A549 (cell line): ENCODE measurements around the gene IL1B. TPM values are rescaled to one million over a fixed set of nuclear protein-coding genes. Genes with fewer than 3 reads are reported as not detected.

ENCODE experiments used
- ATAC-seq, 2 experiments: fragments of 200-7000 bp in 1 of 2; fragments of >200 bp in 1 of 2; cut with Nextera tagmentation in 1 of 2; cut with Tn5 transposase in 1 of 2; 3 replicates each; pipeline versions ENCODE4 v1.8.0 to v1.9.1; 2018 to 2020; ENCODE audit warnings: mild to moderate bottlenecking in 1 of 2, moderate library complexity in 1 of 2
- CTCF ChIA-PET: fragments of 300-600 bp; sonication (Branson Sonifier 250); formaldehyde crosslinking; extraction: SDS; loops from one replicate; lab custom pipeline; 2021; ENCODE audit warnings: antibody characterized with exemption, inconsistent platforms; lab: Yijun Ruan, JAX
- POLR2A ChIA-PET: fragments of 350-600 bp; formaldehyde crosslinking; extraction: SDS; loops from one replicate; lab custom pipeline; 2021; ENCODE audit warnings: antibody characterized with exemption, inconsistent platforms; lab: Yijun Ruan, JAX
- DNase-seq, 2 experiments: peaks; one replicate each; pipeline versions ENCODE4 v3.0.0 to v3.0.0-alpha.2; 2011 to 2016; ENCODE audit warnings: low read depth in 1 of 2, low spot score in 1 of 2
- FAIRE-seq: peaks from 2 replicates; lab custom pipeline; 2011; peaks lifted over from hg19 to GRCh38; lab: Jason Lieb, UNC
- H3K27ac ChIP-seq, 2 experiments: fragments of >200 bp; sonication (Bioruptor Twin); formaldehyde crosslinking; 3 replicates each; pipeline ENCODE4 v1.5.1; 2016 to 2017
- H3K4me1 ChIP-seq: fragments of >200 bp; sonication (Bioruptor Twin); formaldehyde crosslinking; 3 replicates; pipeline ENCODE4 v1.6.1; 2016
- H3K4me2 ChIP-seq: fragments of >200 bp; sonication (Bioruptor Twin); formaldehyde crosslinking; 3 replicates; pipeline ENCODE4 v1.6.1; 2016
- H3K4me3 ChIP-seq: fragments of >200 bp; sonication (Bioruptor Twin); formaldehyde crosslinking; 3 replicates; pipeline ENCODE4 v1.5.1; 2016
- H3K9me3 ChIP-seq: fragments of >200 bp; sonication (Bioruptor Twin); formaldehyde crosslinking; 3 replicates; pipeline ENCODE4 v1.6.1; 2016
- ATOH8 ChIP-seq: fragments of 250-450 bp; sonication (Bioruptor Pico); IDR thresholded peaks from 2 replicates; pipeline ENCODE4 v1.5.0; 2020; ENCODE audit warnings: low read depth, mild to moderate bottlenecking, moderate library complexity
- BHLHE40 ChIP-seq: IDR thresholded peaks from 2 replicates; pipeline ENCODE4 v1.6.1; 2012; ENCODE audit warnings: low read depth, low read length, inconsistent platforms
- ELK1 ChIP-seq: fragments of 150-350 bp; IDR thresholded peaks from 2 replicates; pipeline ENCODE4 v1.6.1; 2014; ENCODE audit warnings: low read depth, mild to moderate bottlenecking, low read length
- FOSL2 ChIP-seq, 2 experiments: fragments of 450-650 bp in 1 of 2; fragments of >200 bp in 1 of 2; sonication (Bioruptor Twin) in 1 of 2; formaldehyde crosslinking; IDR thresholded peaks; 2 replicates each; pipeline versions ENCODE4 v1.5.0 to v1.6.1; 2016 to 2020; ENCODE audit warnings: mild to moderate bottlenecking in 1 of 2, moderate library complexity in 1 of 2
- FOXS1 ChIP-seq: fragments of 250-450 bp; sonication (Bioruptor Pico); IDR thresholded peaks from 2 replicates; pipeline ENCODE4 v1.5.0; 2020; ENCODE audit warnings: mild to moderate bottlenecking, moderate library complexity
- GATA3 ChIP-seq: IDR thresholded peaks from 2 replicates; pipeline ENCODE4 v1.6.1; 2012; ENCODE audit warnings: borderline replicate concordance
- HDAC2 ChIP-seq: fragments of 200-600 bp; sonication (generic); IDR thresholded peaks from 2 replicates; pipeline ENCODE4 v1.6.1; 2016
- HES2 ChIP-seq: fragments of >200 bp; sonication (Bioruptor Twin); formaldehyde crosslinking; IDR thresholded peaks from 2 replicates; pipeline ENCODE4 v1.6.1; 2016
- KDM1A ChIP-seq: fragments of 200-600 bp; sonication (generic); IDR thresholded peaks from 2 replicates; pipeline ENCODE4 v1.6.1; 2016; ENCODE audit warnings: low read depth, mild to moderate bottlenecking
- NPAS2 ChIP-seq: fragments of 250-450 bp; sonication (Bioruptor Pico); IDR thresholded peaks from 2 replicates; pipeline ENCODE4 v1.8.0; 2022; ENCODE audit warnings: mild to moderate bottlenecking, moderate library complexity, borderline replicate concordance
- PBX3 ChIP-seq: IDR thresholded peaks from 2 replicates; pipeline ENCODE4 v1.6.1; 2012
- PHF8 ChIP-seq: fragments of 200-600 bp; sonication (generic); IDR thresholded peaks from 2 replicates; pipeline ENCODE4 v1.6.1; 2016; ENCODE audit warnings: low read depth, mild to moderate bottlenecking, antibody characterized with exemption, moderate library complexity, borderline replicate concordance
- RAD21 ChIP-seq, 2 experiments: fragments of >200 bp in 1 of 2; sonication (Bioruptor Twin) in 1 of 2; formaldehyde crosslinking in 1 of 2; IDR thresholded peaks in 1 of 2; conservative IDR thresholded peaks in 1 of 2; 2 replicates in 1 of 2; 3 replicates in 1 of 2; pipeline ENCODE4 v1.6.1; 2012 to 2018; ENCODE audit warnings: inconsistent platforms in 1 of 2
- RARB ChIP-seq: fragments of 250-450 bp; sonication (Bioruptor Pico); IDR thresholded peaks from 2 replicates; pipeline ENCODE4 v1.8.0; 2021; ENCODE audit warnings: mild to moderate bottlenecking, moderate library complexity
- ZC3H11A ChIP-seq: fragments of 450-650 bp; IDR thresholded peaks from 2 replicates; pipeline ENCODE4 v1.6.1; 2014; ENCODE audit warnings: antibody characterized with exemption, mild to moderate bottlenecking
- ZSCAN20 ChIP-seq: fragments of 250-450 bp; sonication (Bioruptor Pico); IDR thresholded peaks from 2 replicates; pipeline ENCODE4 v1.8.0; 2022; ENCODE audit warnings: mild to moderate bottlenecking, moderate library complexity
- WGBS: methylation state at CpG from one replicate; pipeline ENCODE4 v1.1.6; 2017; ENCODE audit errors: missing lambda C conversion rate; 5-methylcytosine and 5-hydroxymethylcytosine counted together
- polyA plus RNA-seq, 4 experiments: library from polyadenylated mRNA; depleted of rRNA in 3 of 4; stranded (reverse); fragments of >200 nt; fragmentation: RNase III in 1 of 4; extraction: RNeasy Plus Mini Kit Qiagen cat#74134 plus additional on column Dnase treatment in 1 of 4; gene quantifications; 2 replicates in 3 of 4; 3 replicates in 1 of 4; pipeline ENCODE4 v1.2.3, GENCODE V29; 2011 to 2017
- TF ChIP-seq, protein P1 (sequence below): fragments of 450-650 bp; IDR thresholded peaks from 2 replicates; pipeline ENCODE4 v1.6.1; 2014; ENCODE audit warnings: antibody characterized with exemption
- TF ChIP-seq, protein P2 (sequence below): fragments of 250-450 bp; sonication (Bioruptor Pico); IDR thresholded peaks from 2 replicates; pipeline ENCODE4 v1.5.0; 2021; ENCODE audit warnings: mild to moderate bottlenecking, moderate library complexity, borderline replicate concordance

The IL1B gene
- polyA plus RNA-seq, 2 of the 4 experiments (the other 2 are of a cell fraction) = 0.54 to 0.70 TPM

DNA sequence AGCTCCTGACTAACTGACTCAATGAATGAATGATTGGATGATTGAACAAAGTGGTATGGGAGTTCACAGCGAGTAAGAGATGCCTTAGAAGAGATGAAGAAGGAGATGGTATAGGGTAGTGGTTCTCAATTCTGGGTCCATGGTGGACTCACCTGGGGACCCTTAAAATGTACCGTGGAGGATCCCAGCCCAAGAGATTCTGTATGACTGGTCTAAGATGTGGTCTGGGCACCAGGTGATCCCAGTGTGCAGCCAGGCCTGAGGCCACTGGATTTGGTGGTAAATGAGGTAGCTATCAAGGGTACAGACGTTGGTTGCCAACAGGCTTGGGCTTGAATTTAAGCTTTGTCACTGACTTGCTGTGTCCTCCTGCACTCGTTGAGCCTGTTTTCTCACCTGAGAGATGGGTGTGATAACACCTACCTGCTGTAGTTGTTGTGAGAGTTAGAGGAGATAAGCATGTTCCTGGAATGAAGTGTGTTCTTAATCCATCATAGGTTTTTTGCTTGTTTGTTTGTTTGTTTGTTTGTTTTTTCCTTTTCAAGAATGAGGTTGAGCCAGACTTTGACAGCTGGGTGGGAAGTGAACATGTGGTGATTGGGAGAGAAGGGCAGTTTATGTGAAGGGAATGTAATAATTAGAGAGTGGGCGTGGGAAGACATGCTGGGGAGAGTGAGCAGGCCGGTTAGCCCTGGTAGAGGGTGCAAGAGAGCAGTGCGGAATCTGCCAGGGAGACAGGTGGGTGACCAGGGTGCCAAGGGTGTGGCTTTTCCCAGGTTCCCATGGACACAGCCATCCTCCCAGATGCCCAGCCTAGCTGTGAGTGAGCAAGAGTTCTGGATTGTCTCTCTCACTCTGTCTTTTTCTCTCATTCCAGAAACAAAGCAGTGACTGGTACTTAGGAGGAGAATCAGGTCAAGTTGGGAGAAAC lies 31.4 kb upstream of the IL1B start (continued):
- TF ChIP-seq, protein P1, sequence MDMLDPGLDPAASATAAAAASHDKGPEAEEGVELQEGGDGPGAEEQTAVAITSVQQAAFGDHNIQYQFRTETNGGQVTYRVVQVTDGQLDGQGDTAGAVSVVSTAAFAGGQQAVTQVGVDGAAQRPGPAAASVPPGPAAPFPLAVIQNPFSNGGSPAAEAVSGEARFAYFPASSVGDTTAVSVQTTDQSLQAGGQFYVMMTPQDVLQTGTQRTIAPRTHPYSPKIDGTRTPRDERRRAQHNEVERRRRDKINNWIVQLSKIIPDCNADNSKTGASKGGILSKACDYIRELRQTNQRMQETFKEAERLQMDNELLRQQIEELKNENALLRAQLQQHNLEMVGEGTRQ = no peak
- TF ChIP-seq NPAS2 (CRISPR knock-in tag) (no peak), ZSCAN20 (no peak), GATA3 (no peak)

DNA sequence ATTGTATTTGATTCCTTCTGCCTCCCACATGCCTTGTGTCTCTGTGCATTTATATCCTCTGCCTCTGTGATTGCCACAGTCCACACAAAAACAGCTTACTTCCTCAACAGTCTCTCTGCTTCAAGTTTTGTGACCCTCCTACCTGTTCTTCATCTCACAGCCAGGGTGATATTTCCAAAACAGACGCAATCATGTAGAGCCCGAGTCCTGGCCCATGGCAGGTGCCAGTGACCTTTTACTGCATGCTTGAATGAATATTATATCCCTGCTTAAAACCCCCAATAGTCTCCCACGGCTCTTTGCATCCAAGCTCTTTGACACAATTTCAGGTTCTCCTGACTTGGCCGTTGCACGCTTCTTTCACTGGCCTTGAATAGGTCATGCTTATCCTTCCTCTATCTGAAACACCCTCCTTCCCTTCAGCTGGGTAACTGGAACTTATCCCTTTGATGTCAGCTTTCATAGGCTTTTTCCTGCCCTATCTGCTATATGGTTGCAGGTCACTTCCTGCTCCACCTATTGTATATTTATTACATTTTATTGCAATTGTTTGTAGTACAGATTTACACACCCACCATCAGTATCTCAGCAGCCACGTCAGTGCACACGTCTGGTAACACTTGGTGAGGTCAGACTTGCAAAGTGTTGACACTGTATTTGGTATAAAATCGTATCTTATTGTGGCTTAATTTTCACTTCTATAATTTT lies 29.7 kb upstream of the IL1B start:
- H3K4me1 ChIP-seq = peaks cover 19% of the 10 kb centered on the region
- TF ChIP-seq BHLHE40 (no peak), PHF8 (no peak), FOXS1 (CRISPR knock-in tag) (no peak), ATOH8 (CRISPR knock-in tag) (no peak), FOSL2 (IDR thresholded peaks at IDR 0.05) (no peak), FOSL2 (CRISPR knock-in tag; IDR thresholded peaks at IDR 0.05) (no peak), ZSCAN20 (no peak), KDM1A (no peak), ZC3H11A (no peak), HES2 (no peak), HDAC2 (no peak), RAD21 (conservative IDR thresholded peaks at IDR 0.05 in 1 of 2, IDR thresholded peaks at IDR 0.05 in 1 of 2) (no peak), PBX3 (no peak), RARB (CRISPR knock-in tag) (no peak), ELK1 (no peak), NPAS2 (CRISPR knock-in tag) (no peak)
- TF ChIP-seq, protein P2, sequence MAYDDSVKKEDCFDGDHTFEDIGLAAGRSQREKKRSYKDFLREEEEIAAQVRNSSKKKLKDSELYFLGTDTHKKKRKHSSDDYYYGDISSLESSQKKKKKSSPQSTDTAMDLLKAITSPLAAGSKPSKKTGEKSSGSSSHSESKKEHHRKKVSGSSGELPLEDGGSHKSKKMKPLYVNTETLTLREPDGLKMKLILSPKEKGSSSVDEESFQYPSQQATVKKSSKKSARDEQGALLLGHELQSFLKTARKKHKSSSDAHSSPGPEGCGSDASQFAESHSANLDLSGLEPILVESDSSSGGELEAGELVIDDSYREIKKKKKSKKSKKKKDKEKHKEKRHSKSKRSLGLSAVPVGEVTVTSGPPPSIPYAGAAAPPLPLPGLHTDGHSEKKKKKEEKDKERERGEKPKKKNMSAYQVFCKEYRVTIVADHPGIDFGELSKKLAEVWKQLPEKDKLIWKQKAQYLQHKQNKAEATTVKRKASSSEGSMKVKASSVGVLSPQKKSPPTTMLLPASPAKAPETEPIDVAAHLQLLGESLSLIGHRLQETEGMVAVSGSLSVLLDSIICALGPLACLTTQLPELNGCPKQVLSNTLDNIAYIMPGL = no peak
- no peak for ATAC-seq
- 69% methylated on average over 8 of the region's 8 CpGs for WGBS
- ChIA-PET CTCF (interaction anchor here (1.3 kb wide), 1 partner anchor 19 kb away, joined by 3 read pairs; no protein-coding TSS in a partner anchor), POLR2A (no interaction called here)
- H3K9me3 ChIP-seq = peaks cover 8% of the 10 kb centered on the region; the same call in 2 of the 3 replicates
- DNase-seq = no peak
- H3K4me2 ChIP-seq = no peak overlapping the region
- FAIRE-seq = no peak
- no peak overlapping the region for H3K27ac ChIP-seq
- no peak overlapping the region for H3K4me3 ChIP-seq
